Activated CD8-positive, alpha-beta memory T cell treated with anti-CD3 and anti-CD28 coated beads, Interleukin-2, amount 50 U/mL, for 24 hours (primary cell): ENCODE data around the gene GTF2F2.
"Not testable (repeated sequence)": the region's sequence is repeated elsewhere in the genome, so short reads cannot be mapped to it uniquely, and the experiment has no call there.

Experiments used
- DNase-seq: peaks from one replicate; pipeline ENCODE4 v3.0.0-alpha.2; 2020; ENCODE audit errors: extremely low read depth

GTF2F2 gene

DNA sequence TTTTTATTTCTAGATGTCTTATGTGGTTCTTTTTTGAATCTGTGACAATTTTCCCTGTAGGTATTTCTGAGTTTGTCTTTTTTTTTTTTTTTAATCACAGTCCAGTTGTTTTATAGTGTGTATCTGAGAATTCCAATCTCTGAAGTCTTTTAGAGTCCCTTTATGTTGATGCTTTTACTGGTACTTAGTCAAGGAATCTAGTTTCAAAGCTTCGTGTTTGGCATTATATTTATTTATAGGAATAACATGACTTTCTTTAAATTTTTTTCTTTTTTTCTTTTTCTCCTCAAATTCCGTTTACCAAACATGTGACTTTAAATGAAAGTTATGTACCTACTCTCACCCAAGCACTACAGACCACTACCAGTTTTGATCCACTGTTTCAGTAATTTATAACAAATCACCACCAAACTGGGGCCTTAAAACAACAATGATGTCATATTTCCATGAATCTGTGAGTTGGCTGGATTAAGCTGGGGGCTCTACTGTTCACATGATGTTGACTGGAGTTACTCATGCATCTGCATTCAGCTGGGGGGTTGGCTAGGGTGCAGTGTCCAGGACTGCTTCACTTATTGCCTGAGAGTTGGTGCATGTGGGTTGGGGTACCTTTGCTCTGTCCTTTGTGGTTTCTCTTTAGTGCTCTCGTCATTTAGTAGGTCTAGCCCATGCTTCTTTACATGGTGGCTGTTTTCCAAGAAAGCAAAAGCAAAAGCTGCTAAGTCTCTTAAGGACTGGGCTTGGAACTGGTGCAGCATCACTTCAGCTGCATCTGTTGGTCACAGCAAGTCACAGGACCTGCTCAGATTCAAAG, 58.2 kb downstream of the GTF2F2 start:
- DNase-seq, result no peak

DNA sequence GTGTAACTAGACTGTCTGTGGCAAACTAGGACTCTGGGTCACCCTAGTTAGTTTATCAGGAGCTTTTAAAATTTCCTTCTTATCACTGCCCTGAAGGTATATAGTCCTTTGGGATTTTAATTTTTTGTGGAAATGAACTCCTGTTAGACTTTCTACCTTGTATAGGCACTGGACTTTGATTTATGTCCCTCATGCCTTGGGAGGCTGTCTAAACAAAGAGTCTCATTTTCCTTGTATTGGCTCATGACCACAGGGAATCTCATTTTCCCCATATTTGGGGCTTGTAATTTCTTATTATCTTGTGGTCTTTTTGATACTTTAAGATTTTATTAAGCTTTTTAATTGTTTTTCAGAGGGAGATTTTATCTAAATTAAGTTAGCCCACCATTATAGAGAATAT, 59.1 kb downstream of the GTF2F2 start:
- no peak for DNase-seq

DNA sequence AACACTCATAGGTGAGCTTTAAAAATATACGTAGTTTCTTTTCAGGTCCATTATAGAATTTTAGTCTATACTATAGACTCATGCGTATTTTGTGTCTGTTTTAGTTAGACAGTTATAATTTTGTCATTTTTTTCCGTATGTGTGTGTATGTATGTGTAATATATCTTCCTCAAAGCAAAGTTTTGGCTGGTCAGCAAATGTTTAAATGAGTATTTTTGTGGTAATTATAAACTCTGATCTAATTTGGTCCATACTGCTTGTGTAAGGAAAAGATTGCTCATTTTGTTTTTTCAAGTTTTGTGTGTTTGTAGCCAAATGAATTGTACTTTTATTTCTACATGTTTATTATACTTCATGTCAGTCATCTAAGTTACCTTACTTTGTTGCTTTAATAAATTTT, 60.0 kb downstream of the GTF2F2 start:
- DNase-seq, result no peak

- no peak for DNase-seq
These were observed 60.6 kb downstream of the GTF2F2 start for GRCh38 chr13:45180713-45181601.

- DNase-seq, result no peak
These were observed 64.4 kb downstream of the GTF2F2 start for GRCh38 chr13:45184693-45185092.

DNA sequence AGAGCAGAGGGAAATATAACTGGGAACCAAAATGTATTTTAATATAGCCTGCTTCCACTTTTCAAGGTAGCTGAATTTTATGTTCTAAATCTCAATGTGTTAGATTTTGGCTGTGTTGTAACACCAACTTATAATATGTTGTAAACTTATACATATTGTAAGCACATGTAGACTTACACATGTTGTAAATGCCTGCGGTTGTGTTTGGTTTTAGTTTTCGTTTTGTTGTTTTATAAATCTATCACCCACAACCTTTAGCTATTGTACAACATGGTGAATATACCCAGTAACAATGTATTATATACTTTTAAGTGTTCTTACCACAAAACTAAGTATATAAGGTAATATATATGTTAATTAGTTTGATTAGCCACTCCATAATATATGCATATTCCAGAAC, 65.0 kb downstream of the GTF2F2 start:
- no peak for DNase-seq

GRCh38 chr13:45189077-45189476, 68.8 kb downstream of the GTF2F2 start:
- not testable (repeated sequence) for DNase-seq

GRCh38 chr13:45189511-45189910, 69.2 kb downstream of the GTF2F2 start:
- not testable (repeated sequence) for DNase-seq

DNA sequence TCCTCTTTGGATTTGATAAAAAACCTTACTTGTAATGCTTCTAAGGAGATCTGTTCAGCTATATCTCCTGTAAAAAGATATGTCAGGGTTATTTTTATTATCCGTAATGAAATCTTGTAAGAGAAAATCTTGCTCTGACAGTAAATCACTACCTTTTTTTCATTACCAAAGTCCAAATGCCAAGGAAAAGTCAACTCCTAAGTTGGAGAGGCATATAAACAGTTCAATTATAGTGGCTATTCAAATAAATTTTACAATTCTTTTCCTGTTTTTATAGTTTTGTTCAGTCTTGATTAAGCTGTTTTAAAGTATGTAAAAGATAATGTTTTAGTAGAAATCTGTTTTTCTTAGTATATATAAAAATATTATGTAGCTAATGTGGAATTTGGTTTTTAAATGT, 71.6 kb downstream of the GTF2F2 start:
- no peak for DNase-seq

- DNase-seq, result no peak
These were observed 74.0 kb downstream of the GTF2F2 start for GRCh38 chr13:45194081-45194939.

DNA sequence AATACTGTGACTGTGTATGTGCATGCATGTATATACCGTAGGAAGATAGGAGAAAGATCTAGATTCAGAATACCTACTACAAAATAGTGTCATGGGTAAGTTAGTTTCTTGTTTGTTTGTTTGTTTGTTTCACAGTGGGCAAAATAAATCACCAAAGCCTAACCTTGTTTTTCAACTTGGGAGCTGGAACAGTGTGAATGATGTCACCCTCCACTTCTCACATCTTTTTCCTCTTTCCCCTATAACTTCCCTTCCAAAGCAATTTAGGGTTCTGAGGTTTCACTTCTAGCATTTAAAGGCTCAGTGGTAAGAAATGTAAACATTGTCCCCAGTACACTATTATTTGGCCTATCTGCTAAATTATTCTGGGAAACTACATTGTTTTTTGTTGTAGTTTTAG, 75.1 kb downstream of the GTF2F2 start:
- no peak for DNase-seq

DNA sequence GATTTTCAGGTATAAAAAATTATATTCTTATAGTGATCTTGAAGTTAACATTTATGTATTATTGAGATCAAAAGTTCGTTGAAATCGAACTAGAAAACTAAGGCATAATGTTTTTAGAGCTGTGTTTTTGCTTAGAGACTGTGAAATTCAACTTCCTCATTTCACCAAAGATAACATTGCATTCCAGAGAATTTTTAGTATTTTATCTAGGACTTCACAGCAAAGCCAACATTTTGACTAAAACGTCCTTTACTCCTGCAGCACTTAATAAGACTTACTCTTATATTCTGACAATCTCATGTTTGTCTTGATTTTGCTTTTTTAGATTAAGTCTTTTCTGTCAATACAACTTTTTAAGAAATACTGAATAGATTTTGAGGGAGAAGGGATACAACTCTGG, 75.8 kb downstream of the GTF2F2 start:
- no peak for DNase-seq

GRCh38 chr13:45196622-45197021, 76.3 kb downstream of the GTF2F2 start:
- no peak for DNase-seq

GRCh38 chr13:45198041-45198440, 77.7 kb downstream of the GTF2F2 start:
- DNase-seq, result no peak

DNA sequence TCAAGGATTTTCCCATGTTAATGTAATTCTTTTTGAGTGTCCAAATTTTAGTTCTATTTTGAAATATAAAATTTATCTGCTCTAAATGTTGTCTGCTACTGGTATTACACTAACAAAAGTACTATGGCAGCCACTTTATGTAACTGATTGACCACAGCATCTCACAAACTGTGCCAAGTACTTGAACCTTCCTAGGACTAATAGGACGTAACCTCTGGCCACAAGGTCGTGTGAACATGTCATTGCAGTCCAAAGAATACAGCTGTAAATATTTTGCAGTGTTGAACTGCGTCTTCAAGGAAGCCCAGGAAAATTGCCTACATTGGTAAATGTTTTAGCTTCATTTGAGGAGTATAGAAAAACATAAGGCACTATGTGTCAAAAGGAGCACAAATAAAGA, 78.6 kb downstream of the GTF2F2 start:
- DNase-seq, result no peak

DNA sequence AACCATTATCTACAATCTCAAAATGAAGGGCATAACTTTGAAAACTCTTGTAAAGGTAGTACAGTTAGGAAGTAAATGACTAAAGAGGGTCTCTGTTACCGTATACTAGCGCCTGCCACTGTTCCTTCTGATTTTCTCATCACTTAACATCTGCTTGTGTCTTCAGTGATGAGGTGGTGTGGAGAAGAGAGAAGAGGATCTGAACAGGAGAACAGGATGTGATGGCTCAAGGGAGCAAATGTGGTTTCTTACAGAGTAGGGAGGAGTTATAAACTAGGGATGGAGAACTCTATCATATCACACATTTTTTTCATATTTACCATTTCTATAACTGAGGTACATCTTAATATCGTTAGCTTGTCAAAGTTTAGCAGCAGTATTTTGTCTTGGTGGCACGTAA, 79.4 kb downstream of the GTF2F2 start:
- DNase-seq, result no peak

DNA sequence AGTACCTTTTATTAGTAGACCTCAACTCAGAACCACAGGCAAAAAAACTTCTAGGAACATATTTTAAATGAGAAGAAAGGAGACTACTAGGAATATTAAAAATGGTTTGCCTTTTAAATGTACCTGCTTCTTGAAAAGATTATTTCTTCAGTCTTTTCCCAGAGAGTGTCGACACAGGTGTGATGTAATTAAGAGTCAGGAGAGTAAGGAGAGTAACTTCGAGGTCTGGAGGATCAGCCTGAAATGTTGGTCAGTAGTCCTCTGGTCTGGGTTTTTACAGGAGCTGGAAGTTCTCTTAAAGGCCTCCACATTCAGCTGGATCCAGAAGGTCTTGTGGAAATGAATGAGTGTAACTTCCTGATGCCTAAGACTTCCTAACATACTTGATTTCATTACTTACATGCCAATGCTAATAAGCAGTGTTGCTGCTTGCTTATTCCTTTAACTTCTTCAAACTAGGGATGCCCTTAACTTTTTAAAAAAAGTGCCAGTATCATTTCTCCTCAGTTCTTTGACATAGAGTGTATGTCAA, 80.5 kb downstream of the GTF2F2 start, which contains the start of gene KCTD4:
Gene KCTD4, minus strand, starts transcription at position 345 of the 532 bp plus-strand sequence. CDS start 6,478 bp downstream, outside the sequence.
- no peak for DNase-seq

DNA sequence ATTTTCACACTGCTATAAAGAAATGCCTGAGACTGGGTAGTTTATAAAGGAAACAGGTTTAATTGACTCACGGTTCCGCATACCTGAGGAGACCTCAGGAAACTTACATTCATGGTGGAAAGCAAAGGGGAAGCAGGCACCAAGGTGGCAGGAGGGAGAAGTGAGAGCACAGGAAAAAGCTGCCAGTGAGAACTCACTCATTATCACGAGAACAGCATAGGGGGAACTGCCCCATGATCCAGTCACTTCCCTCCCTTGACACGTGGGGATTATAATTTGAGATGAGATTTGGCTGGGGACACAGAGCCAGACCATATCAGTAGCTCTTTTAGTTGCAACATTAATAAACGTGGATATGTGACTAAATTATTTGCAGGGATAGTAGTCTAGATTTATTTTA, 84.8 kb downstream of the GTF2F2 start:
- DNase-seq, result no peak

DNA sequence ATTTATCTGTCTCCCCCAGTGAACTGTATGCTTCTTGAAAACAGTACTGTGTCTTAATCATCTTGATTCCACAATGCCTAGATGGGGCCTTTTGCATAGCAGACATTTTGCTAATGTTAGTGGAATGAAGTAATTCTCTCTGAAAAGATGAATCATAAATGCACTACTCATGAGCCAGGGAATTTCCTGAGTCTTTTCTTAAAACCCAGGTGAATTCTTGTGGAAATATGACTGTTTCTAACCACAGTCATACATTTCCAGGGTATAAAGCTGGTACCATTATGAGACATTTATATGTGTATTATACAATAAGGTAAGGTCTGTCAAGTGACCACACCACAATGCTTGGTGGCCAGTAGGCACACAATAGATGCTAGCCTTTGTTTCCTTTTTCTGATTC, 86.0 kb downstream of the GTF2F2 start:
- DNase-seq, result no peak

DNA sequence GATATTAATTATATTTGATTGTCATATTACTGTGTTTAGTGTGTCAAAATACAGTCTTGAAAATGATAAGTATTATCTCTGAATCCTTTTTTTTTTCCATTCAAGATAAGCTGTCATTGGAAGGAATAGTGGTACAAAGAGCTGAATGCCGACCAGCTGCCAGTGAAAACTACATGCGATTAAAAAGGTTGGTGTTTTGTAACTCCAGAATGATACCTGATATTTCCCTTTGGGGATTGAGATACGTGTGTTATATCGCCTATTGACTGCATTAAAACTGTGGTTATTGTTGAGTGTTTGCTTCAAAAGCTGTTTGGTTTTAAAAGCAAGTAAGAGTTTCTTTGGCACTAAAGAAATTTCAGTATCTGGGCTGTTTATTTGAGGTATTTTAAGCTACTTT, 87.0 kb downstream of the GTF2F2 start:
- no peak for DNase-seq

GRCh38 chr13:45208132-45208531, 87.8 kb downstream of the GTF2F2 start:
- DNase-seq, result no peak

GRCh38 chr13:45209229-45209628, 88.9 kb downstream of the GTF2F2 start:
- no peak for DNase-seq
